GM10847 (cell line): Measurements from ENCODE around the gene LARP1.

Experiments
- POLR2A ChIP-seq: IDR thresholded peaks from 2 replicates; pipeline ENCODE4 v1.6.1; 2011; ENCODE audit not compliant: insufficient read length; ENCODE audit errors: extremely low read depth

Gene LARP1

GRCh38 chr5:154824070-154824469 is 68.9 kb downstream of the LARP1 start:
- TF ChIP-seq POLR2A = no peak

DNA sequence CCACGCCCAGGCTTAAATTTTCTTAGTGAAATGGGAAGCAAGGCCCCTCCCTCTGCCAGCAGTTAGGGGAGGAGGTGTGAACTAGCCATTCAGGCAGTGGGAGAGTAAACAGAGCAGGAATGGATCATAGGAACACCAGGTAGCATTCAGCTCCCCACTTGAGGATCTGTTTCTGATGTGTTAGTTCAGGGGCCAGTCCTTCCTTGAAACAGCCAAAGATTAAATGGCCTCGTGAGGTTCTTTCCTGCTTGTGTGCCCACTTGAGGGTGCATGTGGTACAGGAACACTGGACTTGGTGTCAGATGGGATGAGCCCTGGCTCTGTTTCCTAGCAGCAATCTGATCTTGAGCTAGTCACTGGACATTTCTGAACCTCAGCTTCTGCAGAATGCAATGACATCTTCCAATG is 74.0 kb downstream of the LARP1 start:
- no peak for TF ChIP-seq POLR2A

DNA sequence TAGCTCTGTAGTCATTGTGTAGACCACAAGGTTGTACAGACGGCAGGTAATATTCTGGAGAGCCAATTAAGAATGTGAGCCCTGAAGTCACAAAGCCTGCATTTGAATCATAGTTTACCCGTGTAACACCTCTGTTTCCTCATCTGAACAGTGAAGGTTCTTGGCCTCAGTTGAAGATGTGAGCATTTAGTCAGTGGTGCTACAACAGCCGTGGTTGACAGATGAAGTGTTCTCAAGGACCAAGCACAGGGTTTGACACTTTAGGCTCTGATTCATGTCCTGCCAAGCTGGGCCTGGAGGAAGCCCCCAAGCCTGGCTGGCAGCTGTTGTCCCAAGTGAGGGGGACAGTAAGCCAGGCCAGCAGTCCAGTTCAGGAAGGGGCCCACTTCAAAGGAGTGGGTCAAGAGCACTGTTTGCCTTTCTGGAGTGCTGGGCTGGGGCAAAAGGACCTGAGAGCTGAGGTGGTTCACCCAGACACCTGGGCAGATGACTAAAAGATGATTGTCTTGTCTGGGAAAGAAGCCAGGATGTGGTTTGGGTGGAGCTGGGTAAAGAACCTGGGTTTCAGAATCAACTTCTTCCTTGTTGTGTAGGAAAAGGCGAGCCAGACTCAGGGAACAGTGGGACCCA is 74.5 kb downstream of the LARP1 start:
- TF ChIP-seq POLR2A = no peak

GRCh38 chr5:154830219-154830595 is 75.0 kb downstream of the LARP1 start:
- no peak for TF ChIP-seq POLR2A

DNA sequence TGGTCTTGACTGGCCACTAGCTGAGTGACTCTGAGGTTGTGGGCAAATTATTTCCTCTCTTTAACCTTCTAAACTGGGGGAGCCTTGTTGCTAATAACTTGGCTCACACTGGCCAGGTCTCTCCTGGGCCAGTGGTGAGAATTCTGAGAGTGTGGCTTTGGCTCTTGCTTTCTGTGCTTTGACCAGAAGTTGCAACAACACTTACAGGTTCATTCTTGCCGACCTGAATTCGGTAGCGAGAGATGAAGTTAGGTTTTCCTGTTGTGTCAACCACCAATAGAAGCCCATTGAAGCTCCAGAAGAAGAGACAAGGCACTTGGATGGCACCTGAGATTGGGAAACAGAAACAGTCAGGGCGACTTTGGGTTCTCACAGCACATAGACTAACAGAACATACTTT is 75.4 kb downstream of the LARP1 start:
- TF ChIP-seq POLR2A = no peak

DNA sequence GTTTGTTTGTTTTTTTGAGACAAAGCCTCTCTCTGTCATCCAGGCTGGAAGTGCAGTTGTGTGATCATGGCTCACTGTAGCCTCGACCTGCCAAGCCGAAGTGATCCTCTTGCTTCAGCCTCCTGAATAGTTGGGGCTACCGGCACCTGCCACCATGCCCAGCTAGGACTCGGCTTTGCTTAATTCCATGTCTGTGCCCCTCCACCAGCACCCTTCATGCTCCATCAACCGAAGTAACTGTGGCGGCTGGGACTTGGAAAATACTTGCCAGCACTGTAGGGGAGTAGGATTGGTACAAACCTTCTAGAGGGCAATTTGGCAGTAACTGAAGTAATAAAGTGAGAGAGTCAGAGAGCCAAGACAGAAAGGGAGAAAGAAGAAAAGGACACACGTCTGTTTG is 76.3 kb downstream of the LARP1 start:
- no peak for TF ChIP-seq POLR2A

DNA sequence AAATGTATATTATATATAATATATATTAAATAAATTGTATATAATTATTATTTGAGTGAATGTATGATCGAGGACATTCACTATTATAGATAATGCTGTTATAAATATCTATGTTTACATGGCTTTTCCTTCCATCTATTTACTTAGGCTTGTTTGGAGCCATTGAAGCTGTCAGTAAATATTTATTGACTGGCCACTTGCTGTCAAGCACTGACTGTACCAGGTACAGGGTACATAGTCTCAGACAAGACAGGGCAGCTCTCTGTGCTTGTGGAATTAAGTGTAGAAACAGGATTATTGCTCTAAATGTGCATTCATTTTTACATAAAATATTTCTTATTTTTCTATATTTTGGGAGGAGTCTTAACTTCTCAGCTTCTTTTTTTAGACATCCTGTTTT is 78.9 kb downstream of the LARP1 start:
- TF ChIP-seq POLR2A = no peak

GRCh38 chr5:154836225-154836624 is 81.0 kb downstream of the LARP1 start:
- no peak for TF ChIP-seq POLR2A

- TF ChIP-seq POLR2A = no peak
Measured at GRCh38 chr5:154837009-154837901, 82.1 kb downstream of the LARP1 start.

GRCh38 chr5:154840435-154841272 is 85.5 kb downstream of the LARP1 start:
- TF ChIP-seq POLR2A = no peak

- no peak for TF ChIP-seq POLR2A
Measured at GRCh38 chr5:154841273-154841661, 86.1 kb downstream of the LARP1 start.

DNA sequence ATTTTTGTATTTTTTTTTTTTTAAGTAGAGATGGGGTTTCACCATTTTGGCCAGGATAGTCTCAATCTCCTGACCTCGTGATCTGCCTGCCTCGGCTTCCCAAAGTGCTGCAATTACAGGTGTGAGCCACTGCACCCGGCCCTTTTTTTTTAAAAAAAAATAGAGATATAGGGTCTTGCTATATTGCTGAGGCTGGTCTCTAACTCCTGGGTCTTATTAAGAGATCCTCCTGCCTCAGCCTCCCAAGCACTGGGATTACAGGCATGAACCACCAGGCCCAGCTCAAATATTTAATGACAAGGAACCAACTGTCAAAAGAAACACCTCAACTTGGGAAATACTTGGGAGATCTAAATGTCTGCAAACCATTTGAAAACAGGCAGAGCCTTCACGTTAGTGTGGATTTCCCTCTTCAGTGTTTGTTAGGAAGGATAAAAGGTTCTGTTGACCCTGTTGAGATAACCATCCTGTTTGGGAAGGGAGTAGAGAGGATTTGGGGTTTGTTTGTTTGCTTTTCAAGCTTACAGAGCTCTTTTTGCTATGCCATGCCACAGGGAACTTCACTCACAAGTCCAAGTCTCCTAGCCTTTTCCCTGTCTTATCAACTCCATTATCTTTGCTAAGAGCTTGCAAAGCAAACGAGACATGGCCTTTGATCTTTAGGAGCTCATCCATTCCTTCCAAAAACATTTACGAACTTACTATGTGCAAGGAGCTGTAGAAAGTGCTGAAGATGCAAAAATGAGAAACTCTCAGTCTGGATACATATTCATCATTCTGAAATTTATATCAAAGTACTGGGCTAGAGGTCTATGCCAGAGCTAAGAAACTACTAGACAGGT is 87.7 kb downstream of the LARP1 start:
- TF ChIP-seq POLR2A = no peak

GRCh38 chr5:154844809-154845208 is 89.6 kb downstream of the LARP1 start:
- no peak for TF ChIP-seq POLR2A

DNA sequence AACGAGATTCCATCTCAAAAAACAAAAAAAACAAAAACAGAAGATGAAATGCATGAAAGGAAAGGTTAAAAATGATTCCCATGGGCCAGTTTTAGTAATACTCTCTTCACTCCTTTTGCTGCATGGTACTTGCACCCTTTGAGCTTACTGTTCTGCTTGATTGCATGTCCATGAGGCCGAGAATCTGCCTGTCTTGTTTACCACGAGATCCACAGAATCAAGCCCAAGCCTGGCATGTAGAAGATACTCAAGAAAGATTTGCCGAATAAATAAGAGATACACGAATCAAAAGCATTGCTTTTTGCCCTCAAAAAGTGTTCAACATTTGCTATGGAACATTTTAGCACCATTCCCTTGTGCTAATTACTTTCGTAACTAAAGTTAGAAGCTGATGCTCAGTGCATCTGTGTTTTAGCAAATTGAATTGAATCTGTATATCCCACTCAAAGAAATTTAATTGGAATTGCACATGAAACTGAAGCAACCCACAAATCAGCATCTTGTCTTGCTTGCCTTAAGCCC is 94.1 kb downstream of the LARP1 start:
- TF ChIP-seq POLR2A = no peak

GRCh38 chr5:154849791-154850201 is 94.6 kb downstream of the LARP1 start:
- TF ChIP-seq POLR2A = no peak
